ENCODE results near the gene ARL5B.

ARL5B gene

GRCh38 chr10:18713077-18713476, 53.8 kb downstream of the ARL5B start:
- no peak for DNase-seq

DNA sequence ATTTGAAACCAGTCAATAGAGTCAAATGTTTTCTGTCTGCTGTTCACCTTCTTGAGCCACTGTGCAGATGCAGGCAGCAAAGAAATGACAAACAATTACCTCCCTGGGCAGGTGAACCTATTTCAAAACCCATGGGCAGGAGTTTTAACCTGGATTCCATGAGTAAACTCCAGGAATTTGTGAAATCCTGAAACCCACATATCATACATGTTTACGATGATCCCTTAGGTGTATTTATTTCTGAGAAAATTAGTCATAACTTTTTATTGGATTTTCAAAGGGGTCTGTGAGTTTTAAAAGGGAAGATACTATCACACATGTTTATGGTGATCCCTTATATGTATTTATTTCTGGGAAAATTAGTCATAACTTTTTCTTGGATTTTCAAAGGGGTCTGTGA, 59.8 kb downstream of the ARL5B start:
- DNase-seq = no peak

GRCh38 chr10:18719811-18720210, 60.6 kb downstream of the ARL5B start:
- no peak for DNase-seq

GRCh38 chr10:18721067-18721466, 61.8 kb downstream of the ARL5B start:
- no peak for DNase-seq

- DNase-seq = no peak
These were observed 64.6 kb downstream of the ARL5B start for GRCh38 chr10:18723801-18724200.
